ENCODE measurements around the gene PTRH1.

PTRH1 gene

DNA sequence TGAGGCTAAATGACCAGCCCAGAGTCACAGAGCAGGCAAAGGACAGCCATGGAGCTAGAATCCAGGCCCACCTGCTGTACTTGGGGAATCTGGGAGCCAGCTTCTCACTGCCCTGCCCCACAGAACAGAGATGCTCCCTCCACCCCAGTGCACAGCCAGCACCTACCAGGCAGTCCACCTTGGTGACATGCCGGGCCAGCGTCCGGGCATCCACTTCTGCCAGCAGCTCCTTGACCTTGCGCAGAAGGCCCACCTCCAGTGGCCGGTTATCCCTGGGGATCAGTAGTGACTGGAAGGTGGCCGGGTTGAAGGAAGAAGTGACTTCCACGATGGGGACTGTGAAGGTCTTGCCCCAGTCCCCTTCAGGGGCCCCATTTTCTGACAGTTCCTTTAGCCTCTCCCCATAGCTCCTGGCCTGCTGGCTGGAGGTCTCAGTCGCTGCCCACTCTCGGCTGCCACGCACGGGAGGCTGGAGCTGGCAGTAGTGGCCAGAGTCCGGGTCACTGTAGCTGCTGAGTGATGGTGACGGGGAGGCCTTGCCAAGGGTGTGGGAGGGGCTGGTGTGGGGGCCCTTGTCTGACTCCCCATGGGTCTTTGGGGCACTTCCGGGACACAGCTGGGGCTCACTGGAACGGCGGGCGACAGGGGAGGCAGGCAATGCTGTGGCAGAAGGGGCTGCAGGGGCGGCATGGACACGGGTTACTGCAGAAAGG lies 29.1 kb upstream of the PTRH1 start:
- no peak overlapping the region for H3K4me2 ChIP-seq (ENCODE audit: low read length, poor library complexity, severe bottlenecking)
- 95% methylated on average over 19 of the region's 19 CpGs for WGBS
- H3K4ac ChIP-seq (ENCODE audit: low read depth in 1 of 2, low read length in 2 of 2), result no peak overlapping the region
- H3K36me3 ChIP-seq (ENCODE audit: control insufficient read depth in 1 of 2, insufficient read depth in 2 of 2, low read depth in 1 of 2, low read length in 2 of 2), result peaks cover 0 to 3% of the 10 kb centered on the region in 2 experiments
- no peak overlapping the region for H2BK5ac ChIP-seq (ENCODE audit: low read depth, low read length, poor library complexity, severe bottlenecking)
- H4K91ac ChIP-seq (ENCODE audit: low read length), result no peak overlapping the region
- H4K8ac ChIP-seq (ENCODE audit: low read length), result no peak overlapping the region
- H3K4me1 ChIP-seq (ENCODE audit: control insufficient read depth, insufficient read depth, low read depth, low read length), result peaks cover 2% of the 10 kb centered on the region
- no peak overlapping the region for H3K9ac ChIP-seq (ENCODE audit: low read length)
- no peak overlapping the region for H3K14ac ChIP-seq (ENCODE audit: low read length in 2 of 2)
- H3K4me3 ChIP-seq (ENCODE audit: insufficient read depth in 1 of 2, low read depth in 1 of 2, low read length in 2 of 2), result no peak overlapping the region
- H3K27ac ChIP-seq (ENCODE audit: low read length, poor library complexity, severe bottlenecking), result no peak overlapping the region
- no peak for DNase-seq
- H2AFZ ChIP-seq (ENCODE audit: low read depth, low read length), result no peak overlapping the region
- no peaks in the 10 kb centered on the region for H3K9me3 ChIP-seq (ENCODE audit: control insufficient read depth, low read length)
- no peak overlapping the region for H2BK120ac ChIP-seq (ENCODE audit: low read depth, low read length)
- peaks cover 14 to 20% of the 10 kb centered on the region in 2 experiments for H3K27me3 ChIP-seq (ENCODE audit: control insufficient read depth in 1 of 2, insufficient read depth in 1 of 2, low read length in 2 of 2)
- no peak overlapping the region for H2BK15ac ChIP-seq (ENCODE audit: low read depth, poor library complexity, severe bottlenecking)
- no peaks in the 10 kb centered on the region for H3K79me1 ChIP-seq (replicated peaks; ENCODE audit: low read length, poor library complexity, severe bottlenecking)
- H3K23ac ChIP-seq (ENCODE audit: low read length in 2 of 2), result no peak overlapping the region
- no peak overlapping the region for H3K18ac ChIP-seq (ENCODE audit: low read depth in 1 of 2, low read length in 2 of 2)
- no peak overlapping the region for H2AK5ac ChIP-seq (ENCODE audit: low read length, severe bottlenecking)
- H2BK12ac ChIP-seq (ENCODE audit: low read length in 2 of 2), result no peak overlapping the region

DNA sequence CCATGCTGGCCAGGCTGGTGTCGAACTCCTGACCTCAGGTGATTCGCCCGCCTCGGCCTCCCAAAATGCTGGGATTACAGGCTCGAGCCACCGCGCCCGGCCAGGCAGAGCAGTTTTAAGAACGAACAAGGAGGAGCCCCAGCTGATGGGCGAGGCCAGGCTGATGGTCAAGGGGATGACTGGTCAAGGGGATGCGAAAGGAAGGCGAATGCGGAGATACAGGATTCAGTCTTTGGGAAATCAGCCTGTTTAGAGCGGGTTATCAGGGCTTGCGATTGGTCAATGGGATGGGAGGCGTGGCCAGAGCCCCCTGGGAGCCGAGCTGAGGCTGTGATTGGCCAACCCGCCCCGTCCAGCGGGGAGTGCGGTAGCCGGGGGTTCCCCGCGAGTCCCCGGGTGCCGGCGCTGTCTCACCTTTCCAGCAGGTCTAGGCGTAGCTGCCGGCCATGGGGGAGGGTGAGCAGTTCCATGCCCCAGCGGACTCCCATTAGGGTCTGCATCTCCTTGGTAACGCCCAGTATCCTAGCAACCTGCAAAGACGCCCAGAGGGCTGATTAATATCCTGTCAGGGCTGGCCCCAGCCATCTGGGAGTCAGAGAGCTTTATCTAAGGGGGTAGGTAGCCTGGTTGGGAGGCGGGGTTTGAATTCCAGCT lies 27.1 kb upstream of the PTRH1 start:
- no peak overlapping the region for H3K23ac ChIP-seq (ENCODE audit: low read length in 2 of 2)
- H2BK120ac ChIP-seq (ENCODE audit: low read depth, low read length), result no peak overlapping the region
- H4K91ac ChIP-seq (ENCODE audit: low read length), result no peak overlapping the region
- no peak overlapping the region for H3K14ac ChIP-seq (ENCODE audit: low read length in 2 of 2)
- H3K4me2 ChIP-seq (ENCODE audit: low read length, poor library complexity, severe bottlenecking), result no peak overlapping the region
- peak overlapping the region in 1 of 2 experiments; percentile 74 for H3K4me3 ChIP-seq (ENCODE audit: insufficient read depth in 1 of 2, low read depth in 1 of 2, low read length in 2 of 2)
- no peak overlapping the region for H2AK5ac ChIP-seq (ENCODE audit: low read length, severe bottlenecking)
- H2BK5ac ChIP-seq (ENCODE audit: low read depth, low read length, poor library complexity, severe bottlenecking), result no peak overlapping the region
- peaks cover 7 to 12% of the 10 kb centered on the region in 2 experiments for H3K27me3 ChIP-seq (ENCODE audit: control insufficient read depth in 1 of 2, insufficient read depth in 1 of 2, low read length in 2 of 2)
- no peaks in the 10 kb centered on the region for H3K9me3 ChIP-seq (ENCODE audit: control insufficient read depth, low read length)
- H3K27ac ChIP-seq (ENCODE audit: low read length, poor library complexity, severe bottlenecking), result no peak overlapping the region
- H2AFZ ChIP-seq (ENCODE audit: low read depth, low read length), result peak overlapping the region; percentile 73
- H2BK15ac ChIP-seq (ENCODE audit: low read depth, poor library complexity, severe bottlenecking), result no peak overlapping the region
- H3K4me1 ChIP-seq (ENCODE audit: control insufficient read depth, insufficient read depth, low read depth, low read length), result peaks cover 2% of the 10 kb centered on the region
- H3K9ac ChIP-seq (ENCODE audit: low read length), result peak overlapping the region; percentile 53
- 7% methylated on average over 33 of the region's 33 CpGs for WGBS
- no peak overlapping the region for H3K18ac ChIP-seq (ENCODE audit: low read depth in 1 of 2, low read length in 2 of 2)
- DNase-seq, result peak; percentile 91
- H3K36me3 ChIP-seq (ENCODE audit: control insufficient read depth in 1 of 2, insufficient read depth in 2 of 2, low read depth in 1 of 2, low read length in 2 of 2), result no peaks in the 10 kb centered on the region
- H3K4ac ChIP-seq (ENCODE audit: low read depth in 1 of 2, low read length in 2 of 2), result no peak overlapping the region
- H2BK12ac ChIP-seq (ENCODE audit: low read length in 2 of 2), result peak overlapping the region in 1 of 2 experiments; percentile 13
- no peaks in the 10 kb centered on the region for H3K79me1 ChIP-seq (replicated peaks; ENCODE audit: low read length, poor library complexity, severe bottlenecking)
- H4K8ac ChIP-seq (ENCODE audit: low read length), result no peak overlapping the region

DNA sequence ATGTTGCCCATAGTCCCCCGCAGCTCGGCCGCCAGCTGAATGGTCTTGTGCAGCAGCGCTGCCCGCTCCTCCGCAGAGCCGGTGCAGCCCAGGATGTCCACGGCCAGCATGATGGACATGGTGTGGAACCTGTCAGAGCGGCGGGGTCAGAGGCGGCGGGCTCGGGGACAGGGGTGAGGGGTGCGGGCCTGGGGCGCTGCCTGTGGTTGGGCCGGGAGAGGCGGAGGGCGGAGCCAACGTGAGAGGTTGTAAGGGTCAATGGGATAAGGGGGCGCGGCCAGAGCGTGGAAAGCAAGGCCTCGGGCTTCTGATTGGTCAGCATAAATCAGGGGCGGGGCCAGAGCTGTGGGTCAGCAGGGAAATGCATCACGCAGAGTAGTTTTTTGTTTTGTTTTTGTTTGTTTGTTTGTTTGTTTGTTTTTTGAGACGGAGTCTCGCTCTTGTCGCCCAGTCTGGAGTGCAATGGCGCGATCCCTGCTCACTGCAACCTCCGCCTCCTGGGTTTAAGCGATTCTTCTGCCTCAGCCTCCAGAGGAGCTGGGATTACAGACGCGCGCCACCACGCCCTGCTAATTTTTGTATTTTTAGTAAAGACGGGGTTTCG lies 26.5 kb upstream of the PTRH1 start:
- H3K9ac ChIP-seq (ENCODE audit: low read length), result peak overlapping the region; percentile 53
- no peak overlapping the region for H3K27ac ChIP-seq (ENCODE audit: low read length, poor library complexity, severe bottlenecking)
- peaks cover 1 to 11% of the 10 kb centered on the region in 2 experiments for H3K27me3 ChIP-seq (ENCODE audit: control insufficient read depth in 1 of 2, insufficient read depth in 1 of 2, low read length in 2 of 2)
- H2AFZ ChIP-seq (ENCODE audit: low read depth, low read length), result peak overlapping the region; percentile 73
- no peaks in the 10 kb centered on the region for H3K36me3 ChIP-seq (ENCODE audit: control insufficient read depth in 1 of 2, insufficient read depth in 2 of 2, low read depth in 1 of 2, low read length in 2 of 2)
- H3K4me1 ChIP-seq (ENCODE audit: control insufficient read depth, insufficient read depth, low read depth, low read length), result peaks cover 2% of the 10 kb centered on the region
- peak overlapping the region in 1 of 2 experiments; percentile 74 for H3K4me3 ChIP-seq (ENCODE audit: insufficient read depth in 1 of 2, low read depth in 1 of 2, low read length in 2 of 2)
- no peak overlapping the region for H4K8ac ChIP-seq (ENCODE audit: low read length)
- H3K9me3 ChIP-seq (ENCODE audit: control insufficient read depth, low read length), result no peaks in the 10 kb centered on the region
- H4K91ac ChIP-seq (ENCODE audit: low read length), result no peak overlapping the region
- H2BK5ac ChIP-seq (ENCODE audit: low read depth, low read length, poor library complexity, severe bottlenecking), result no peak overlapping the region
- peak; percentile 81 for DNase-seq
- no peak overlapping the region for H2AK5ac ChIP-seq (ENCODE audit: low read length, severe bottlenecking)
- WGBS, result 22% methylated on average over 37 of the region's 38 CpGs
- H3K4me2 ChIP-seq (ENCODE audit: low read length, poor library complexity, severe bottlenecking), result no peak overlapping the region
- no peak overlapping the region for H2BK120ac ChIP-seq (ENCODE audit: low read depth, low read length)
- H3K79me1 ChIP-seq (replicated peaks; ENCODE audit: low read length, poor library complexity, severe bottlenecking), result no peaks in the 10 kb centered on the region
- H3K18ac ChIP-seq (ENCODE audit: low read depth in 1 of 2, low read length in 2 of 2), result no peak overlapping the region
- H3K23ac ChIP-seq (ENCODE audit: low read length in 2 of 2), result no peak overlapping the region
- H3K4ac ChIP-seq (ENCODE audit: low read depth in 1 of 2, low read length in 2 of 2), result no peak overlapping the region
- no peak overlapping the region for H3K14ac ChIP-seq (ENCODE audit: low read length in 2 of 2)
- H2BK12ac ChIP-seq (ENCODE audit: low read length in 2 of 2), result peak overlapping the region in 1 of 2 experiments; percentile 59
- H2BK15ac ChIP-seq (ENCODE audit: low read depth, poor library complexity, severe bottlenecking), result no peak overlapping the region

Measured in mesenchymal stem cell (in vitro differentiated cells and primary cell).